ENCODE data around the gene ZNF91.

GRCh38 chr19:23420824-23421223, 25.6 kb upstream of the ZNF91 start:
- TF ChIP-seq CTCF (optimal IDR thresholded peaks at IDR 0.05 in 1 of 3, IDR thresholded peaks at IDR 0.05 in 1 of 3, conservative IDR thresholded peaks at IDR 0.05 in 1 of 3; ENCODE audit: extremely low read depth in 1 of 3, insufficient read depth in 2 of 3, low read length in 3 of 3): peak in 2 of 3 experiments; percentile 34 to 48
- TF ChIP-seq EZH2 (IDR thresholded peaks at IDR 0.05; ENCODE audit: low read length): no peak
